Activated naive CD8-positive, alpha-beta T cell (primary cell): ENCODE results near the gene C17orf67.

Experiments
- H3K27ac Mint-ChIP-seq: one replicate; pipeline ENCODE4 v1.8.0; 2021; ENCODE audit warnings: mixed read lengths
- H3K27me3 Mint-ChIP-seq: one replicate; pipeline ENCODE4 v1.8.0; 2021; ENCODE audit warnings: mixed read lengths
- H3K36me3 Mint-ChIP-seq: one replicate; pipeline ENCODE4 v1.8.0; 2021; ENCODE audit warnings: mixed read lengths
- H3K4me1 Mint-ChIP-seq: one replicate; pipeline ENCODE4 v1.8.0; 2021; ENCODE audit warnings: low read depth, mixed read lengths
- H3K4me3 Mint-ChIP-seq: one replicate; pipeline ENCODE4 v1.8.0; 2021; ENCODE audit warnings: mild to moderate bottlenecking, mixed read lengths
- H3K9me3 Mint-ChIP-seq: one replicate; pipeline ENCODE4 v1.8.0; 2021; ENCODE audit warnings: low read depth, mixed read lengths

C17orf67 gene

DNA sequence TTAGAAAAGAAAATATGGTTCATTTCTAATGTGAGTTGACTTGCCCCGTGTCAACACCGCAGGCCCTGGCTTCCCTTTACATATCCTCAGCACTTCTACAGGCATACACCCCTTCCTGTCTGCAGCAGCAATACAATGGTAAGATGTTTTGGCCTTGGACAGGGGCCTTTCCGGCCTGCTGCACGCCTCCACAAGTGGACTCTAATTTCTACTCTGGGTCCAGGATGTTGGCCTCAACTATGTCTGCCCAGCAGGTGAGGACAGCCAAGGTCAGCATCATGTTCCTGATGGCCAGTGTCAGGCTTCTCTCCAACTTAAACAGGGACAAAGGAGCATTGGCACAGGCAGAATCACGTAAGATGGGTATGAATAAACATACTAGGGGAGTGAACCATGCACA lies 11.0 kb downstream of the C17orf67 start:
- no peak overlapping the region for H3K4me3 Mint-ChIP-seq
- no peaks in the 10 kb centered on the region for H3K27me3 Mint-ChIP-seq
- no peaks in the 10 kb centered on the region for H3K9me3 Mint-ChIP-seq
- H3K4me1 Mint-ChIP-seq = peaks cover 8% of the 10 kb centered on the region
- H3K27ac Mint-ChIP-seq = no peak overlapping the region
- no peaks in the 10 kb centered on the region for H3K36me3 Mint-ChIP-seq

DNA sequence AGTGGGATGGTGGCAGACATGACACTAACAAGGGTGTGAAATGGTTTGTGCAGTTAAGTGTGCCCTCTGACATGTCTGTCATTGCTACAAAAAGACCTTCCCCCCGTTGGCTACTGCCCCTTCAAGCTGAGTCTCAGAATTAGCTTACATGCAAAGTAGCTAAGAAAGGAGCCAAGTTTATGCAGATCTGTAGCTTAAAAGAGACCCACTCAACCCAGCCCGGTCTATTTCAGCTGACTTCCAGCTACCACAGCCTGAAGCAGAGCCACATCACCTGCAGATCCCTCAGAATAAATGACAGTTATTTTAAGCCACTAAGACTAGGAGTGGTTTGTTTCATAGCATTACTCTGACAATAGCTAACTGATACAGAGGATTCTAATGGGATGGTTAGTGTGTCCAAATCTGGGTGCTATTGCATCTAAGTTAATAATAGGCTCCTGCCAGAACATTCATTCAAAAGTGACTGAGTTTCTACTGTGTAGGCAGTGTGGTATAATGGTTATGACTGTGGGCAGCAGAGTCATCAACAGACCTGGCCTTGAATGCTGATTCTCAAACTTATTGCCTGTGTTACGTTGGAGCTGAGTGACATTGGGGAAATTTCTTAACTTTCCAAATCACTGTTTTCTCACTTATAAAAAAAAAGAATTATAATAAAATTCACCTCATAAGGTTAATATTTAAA lies 11.7 kb downstream of the C17orf67 start:
- H3K9me3 Mint-ChIP-seq = no peaks in the 10 kb centered on the region
- H3K4me3 Mint-ChIP-seq = no peak overlapping the region
- no peaks in the 10 kb centered on the region for H3K27me3 Mint-ChIP-seq
- H3K27ac Mint-ChIP-seq = no peak overlapping the region
- H3K36me3 Mint-ChIP-seq = no peaks in the 10 kb centered on the region
- H3K4me1 Mint-ChIP-seq = peaks cover 8% of the 10 kb centered on the region

DNA sequence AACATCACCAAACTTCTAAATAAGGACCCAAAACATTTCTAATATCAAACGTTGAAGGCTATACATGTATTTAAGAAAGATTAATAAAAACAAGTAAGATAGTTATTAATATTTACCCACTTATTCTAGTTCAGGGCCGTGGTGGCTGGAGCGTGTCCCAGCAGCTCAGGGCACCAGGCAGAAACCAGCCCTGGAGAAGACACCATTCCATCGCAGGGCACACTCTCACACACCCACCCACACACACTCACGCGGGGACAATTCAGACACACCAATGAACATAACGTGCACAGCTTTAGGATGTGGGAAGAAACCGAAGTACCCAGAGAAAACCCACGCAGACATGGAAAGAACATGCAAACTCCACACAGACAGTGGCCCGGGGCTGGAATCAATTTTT lies 13.5 kb downstream of the C17orf67 start:
- Mint-ChIP-seq H3K4me3 (no peak overlapping the region), H3K27me3 (no peaks in the 10 kb centered on the region), H3K4me1 (peaks cover 8% of the 10 kb centered on the region), H3K27ac (no peak overlapping the region), H3K9me3 (no peaks in the 10 kb centered on the region), H3K36me3 (no peaks in the 10 kb centered on the region)

DNA sequence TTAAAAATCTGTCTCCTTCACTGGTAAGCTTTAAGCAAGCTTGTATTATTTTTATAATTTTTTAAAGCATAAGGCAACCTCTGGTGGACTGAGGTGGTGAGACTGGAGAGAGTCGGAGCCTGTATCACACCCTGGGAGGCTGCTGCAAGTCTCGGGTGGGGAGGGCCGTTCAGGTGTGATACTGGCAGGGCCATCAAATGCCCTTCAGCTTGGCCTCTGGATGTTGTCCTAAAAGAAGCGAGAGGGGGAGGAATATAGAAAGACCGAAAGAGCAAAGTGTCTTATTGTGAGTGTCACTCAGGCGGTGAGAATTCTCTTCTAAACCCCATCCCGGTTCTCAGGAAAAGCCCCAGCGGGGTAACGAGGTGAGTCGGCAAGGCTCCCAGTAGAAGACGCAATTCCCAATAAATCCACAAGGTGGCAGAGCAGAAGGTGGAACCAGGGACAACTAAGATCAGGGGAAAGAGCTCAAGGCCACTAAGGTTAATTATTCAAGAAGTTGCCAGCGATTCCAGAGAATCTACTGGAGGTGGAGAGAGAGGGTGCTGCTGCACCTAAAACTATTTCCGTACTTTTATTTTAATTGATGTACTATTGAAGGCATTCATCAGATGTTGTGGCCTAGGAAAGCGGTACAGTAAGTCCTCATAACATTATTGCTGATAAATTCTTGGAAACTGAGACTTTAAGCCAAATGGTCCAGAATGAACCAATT lies 14.1 kb downstream of the C17orf67 start:
- no peaks in the 10 kb centered on the region for H3K9me3 Mint-ChIP-seq
- no peak overlapping the region for H3K4me3 Mint-ChIP-seq
- no peaks in the 10 kb centered on the region for H3K36me3 Mint-ChIP-seq
- H3K27me3 Mint-ChIP-seq = no peaks in the 10 kb centered on the region
- peaks cover 8% of the 10 kb centered on the region for H3K4me1 Mint-ChIP-seq
- H3K27ac Mint-ChIP-seq = no peak overlapping the region

DNA sequence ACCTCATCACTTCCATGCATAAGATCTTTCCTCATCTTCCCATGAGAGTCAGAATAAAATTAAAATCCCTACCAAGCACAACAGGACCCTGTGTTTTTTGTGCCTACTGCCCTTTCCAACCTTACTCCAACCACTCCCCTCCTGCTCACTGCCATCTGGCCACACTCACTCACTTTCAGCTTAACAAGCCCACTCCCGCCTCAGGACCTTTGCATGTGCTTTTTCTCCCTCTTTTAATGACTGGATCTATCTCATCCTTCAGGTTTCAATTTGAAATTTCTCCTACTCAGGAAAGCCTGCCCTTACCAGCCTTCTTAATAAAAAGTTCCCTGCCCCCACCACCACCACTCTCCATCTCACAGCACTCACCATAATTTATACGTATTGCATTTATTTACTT lies 14.7 kb downstream of the C17orf67 start:
- no peaks in the 10 kb centered on the region for H3K27me3 Mint-ChIP-seq
- H3K4me1 Mint-ChIP-seq = peaks cover 8% of the 10 kb centered on the region
- H3K4me3 Mint-ChIP-seq = no peak overlapping the region
- H3K36me3 Mint-ChIP-seq = no peaks in the 10 kb centered on the region
- H3K9me3 Mint-ChIP-seq = no peaks in the 10 kb centered on the region
- H3K27ac Mint-ChIP-seq = no peak overlapping the region

DNA sequence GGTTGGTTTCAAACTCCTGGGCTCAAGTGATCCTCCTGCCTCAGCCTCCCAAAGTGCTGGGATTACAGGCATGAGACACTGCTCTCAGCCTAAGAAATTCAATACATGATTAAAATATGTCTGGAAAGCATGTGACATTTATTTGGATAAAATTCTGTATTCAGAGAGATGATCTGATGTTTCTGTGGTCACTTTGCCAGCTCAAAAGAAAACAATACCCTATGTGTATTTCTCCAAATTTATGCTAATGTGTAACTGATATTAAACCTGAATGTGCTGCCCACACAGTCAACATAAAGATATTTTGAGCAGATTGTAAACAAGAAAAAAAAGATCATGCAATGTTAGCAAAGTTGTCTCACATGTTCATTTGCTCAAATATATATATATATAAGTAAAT lies 16.7 kb downstream of the C17orf67 start:
- Mint-ChIP-seq H3K4me3 (no peak overlapping the region), H3K36me3 (peaks cover 2% of the 10 kb centered on the region), H3K9me3 (no peaks in the 10 kb centered on the region), H3K27me3 (peaks cover 2% of the 10 kb centered on the region), H3K4me1 (peaks cover 8% of the 10 kb centered on the region), H3K27ac (no peak overlapping the region)

DNA sequence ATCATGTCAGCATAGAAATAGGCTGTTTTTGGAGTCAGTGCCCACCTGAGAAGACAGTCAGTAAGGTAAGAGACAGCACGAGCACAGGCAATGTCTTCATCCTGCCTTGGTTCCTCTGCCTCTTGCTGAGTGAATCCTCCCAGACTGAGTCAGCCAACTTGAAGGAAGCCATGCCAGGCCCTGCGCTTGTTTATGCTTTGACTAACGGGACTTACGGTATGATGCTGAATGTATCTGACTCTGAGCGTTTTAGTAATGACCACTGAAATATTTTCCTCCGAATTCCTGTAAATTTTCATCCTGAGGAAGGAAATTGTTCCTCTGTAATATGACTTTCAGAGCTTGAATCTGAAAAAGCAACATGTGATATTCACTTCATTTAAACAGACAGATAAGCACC lies 18.0 kb downstream of the C17orf67 start:
- H3K9me3 Mint-ChIP-seq = no peaks in the 10 kb centered on the region
- peaks cover 8% of the 10 kb centered on the region for H3K4me1 Mint-ChIP-seq
- H3K27me3 Mint-ChIP-seq = peaks cover 2% of the 10 kb centered on the region
- H3K27ac Mint-ChIP-seq = no peak overlapping the region
- H3K36me3 Mint-ChIP-seq = peaks cover 7% of the 10 kb centered on the region
- H3K4me3 Mint-ChIP-seq = no peak overlapping the region

DNA sequence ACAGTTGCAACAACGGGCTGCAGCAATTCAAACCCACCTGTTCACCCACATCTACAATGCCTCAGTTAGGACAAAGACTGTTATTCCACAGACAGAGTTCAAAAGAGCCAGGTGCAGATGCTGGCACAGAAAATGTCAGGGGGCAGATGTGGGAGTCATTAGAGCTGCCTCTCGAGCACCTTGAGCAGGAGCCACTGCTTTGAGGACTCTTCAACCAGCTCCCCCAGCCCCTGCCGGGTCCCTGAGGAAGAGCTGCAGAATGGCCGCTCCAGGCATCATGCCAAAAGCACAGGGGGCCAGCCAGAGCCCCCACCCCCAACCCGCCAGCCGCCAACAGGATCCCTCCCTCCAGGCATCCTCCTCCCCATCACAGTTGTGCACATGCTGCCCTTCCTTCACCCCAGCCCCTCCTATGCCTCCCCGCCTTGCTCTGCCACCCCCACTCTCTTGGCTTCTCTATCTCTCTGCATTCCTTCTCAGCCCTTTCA lies 20.8 kb downstream of the C17orf67 start:
- H3K27ac Mint-ChIP-seq = no peak overlapping the region
- H3K36me3 Mint-ChIP-seq = peaks cover 7% of the 10 kb centered on the region
- no peaks in the 10 kb centered on the region for H3K4me1 Mint-ChIP-seq
- H3K27me3 Mint-ChIP-seq = peaks cover 2% of the 10 kb centered on the region
- no peaks in the 10 kb centered on the region for H3K9me3 Mint-ChIP-seq
- H3K4me3 Mint-ChIP-seq = no peak overlapping the region

DNA sequence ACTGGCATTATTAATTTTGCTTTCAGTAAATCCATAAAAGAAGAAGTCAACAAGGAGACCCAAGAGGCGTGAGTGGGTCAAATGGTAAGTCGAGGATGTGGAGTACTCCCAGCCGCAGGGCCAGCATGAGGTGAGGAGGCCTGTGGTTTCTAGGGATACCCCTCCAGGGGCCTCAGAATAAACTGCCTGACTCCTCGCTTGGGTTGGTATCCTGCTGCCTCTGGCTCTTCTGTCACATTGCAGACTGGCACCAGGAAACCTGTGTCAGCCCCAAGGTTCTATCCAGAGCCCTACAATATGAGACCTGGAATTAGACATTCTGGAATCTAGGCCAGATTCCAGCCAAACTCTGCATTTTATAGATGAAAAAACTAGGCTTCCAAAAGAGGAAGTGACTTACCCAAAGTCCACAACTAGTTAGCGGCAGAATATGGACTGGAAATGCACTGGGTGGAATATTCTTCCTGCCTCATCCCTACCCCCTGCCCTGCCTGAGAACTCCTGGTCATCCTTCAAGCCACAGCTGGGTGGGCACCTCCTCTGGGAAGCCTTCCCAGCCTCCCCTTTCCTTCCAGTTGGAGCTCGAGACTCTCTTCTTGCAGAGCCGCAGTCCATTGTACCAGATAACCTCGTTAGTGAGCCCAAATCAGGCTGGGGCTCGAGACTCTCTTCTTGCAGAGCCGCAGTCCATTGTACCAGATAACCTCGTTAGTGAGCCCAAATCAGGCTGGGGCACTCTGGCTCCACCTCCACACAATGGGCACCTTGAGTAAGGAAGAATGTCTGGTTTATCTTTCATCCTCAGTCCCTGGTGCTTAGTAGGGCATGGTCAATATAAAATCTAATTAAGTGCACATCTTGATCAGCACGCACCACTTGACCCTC lies 22.6 kb downstream of the C17orf67 start:
- Mint-ChIP-seq H3K9me3 (no peaks in the 10 kb centered on the region), H3K36me3 (peaks cover 13% of the 10 kb centered on the region), H3K27me3 (peaks cover 2% of the 10 kb centered on the region), H3K4me3 (no peak overlapping the region), H3K4me1 (no peaks in the 10 kb centered on the region), H3K27ac (no peak overlapping the region)

DNA sequence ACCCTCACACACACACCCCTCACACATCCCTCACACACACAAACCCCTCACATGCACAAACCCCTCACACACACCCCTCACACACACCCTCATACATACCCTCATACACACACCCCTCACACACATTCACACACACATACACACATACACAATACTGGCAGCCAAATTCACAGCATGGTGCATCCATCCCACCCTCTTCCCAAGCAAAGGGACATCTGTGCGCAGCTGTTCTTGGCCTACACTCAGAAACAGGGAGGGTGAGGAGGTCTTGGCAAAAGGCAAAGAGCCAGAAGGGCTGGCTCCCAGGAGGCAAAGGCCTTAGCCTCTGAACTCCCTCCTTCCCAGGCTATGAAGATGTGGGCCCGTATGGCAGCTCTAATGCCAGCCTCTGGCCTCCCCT lies 23.4 kb downstream of the C17orf67 start:
- H3K27ac Mint-ChIP-seq = no peak overlapping the region
- peaks cover 2% of the 10 kb centered on the region for H3K27me3 Mint-ChIP-seq
- H3K4me1 Mint-ChIP-seq = no peaks in the 10 kb centered on the region
- no peak overlapping the region for H3K4me3 Mint-ChIP-seq
- H3K36me3 Mint-ChIP-seq = peaks cover 13% of the 10 kb centered on the region
- H3K9me3 Mint-ChIP-seq = no peaks in the 10 kb centered on the region

DNA sequence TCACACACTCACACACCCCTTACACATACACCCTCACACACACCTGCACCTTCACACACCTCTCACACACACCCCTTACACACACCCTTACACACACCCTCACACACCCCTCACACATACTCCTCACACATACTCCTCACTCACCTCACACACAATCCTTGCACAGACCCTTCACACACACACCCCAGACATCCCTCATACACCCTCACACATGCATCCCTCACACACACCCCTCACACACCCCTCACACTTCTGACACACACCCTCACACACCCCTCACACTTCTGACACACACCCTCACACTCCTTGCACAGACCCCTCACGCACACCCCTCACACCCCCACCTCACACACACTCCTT lies 23.9 kb downstream of the C17orf67 start:
- peaks cover 13% of the 10 kb centered on the region for H3K36me3 Mint-ChIP-seq
- no peaks in the 10 kb centered on the region for H3K4me1 Mint-ChIP-seq
- H3K4me3 Mint-ChIP-seq = no peak overlapping the region
- H3K9me3 Mint-ChIP-seq = no peaks in the 10 kb centered on the region
- no peak overlapping the region for H3K27ac Mint-ChIP-seq
- H3K27me3 Mint-ChIP-seq = peaks cover 2% of the 10 kb centered on the region

DNA sequence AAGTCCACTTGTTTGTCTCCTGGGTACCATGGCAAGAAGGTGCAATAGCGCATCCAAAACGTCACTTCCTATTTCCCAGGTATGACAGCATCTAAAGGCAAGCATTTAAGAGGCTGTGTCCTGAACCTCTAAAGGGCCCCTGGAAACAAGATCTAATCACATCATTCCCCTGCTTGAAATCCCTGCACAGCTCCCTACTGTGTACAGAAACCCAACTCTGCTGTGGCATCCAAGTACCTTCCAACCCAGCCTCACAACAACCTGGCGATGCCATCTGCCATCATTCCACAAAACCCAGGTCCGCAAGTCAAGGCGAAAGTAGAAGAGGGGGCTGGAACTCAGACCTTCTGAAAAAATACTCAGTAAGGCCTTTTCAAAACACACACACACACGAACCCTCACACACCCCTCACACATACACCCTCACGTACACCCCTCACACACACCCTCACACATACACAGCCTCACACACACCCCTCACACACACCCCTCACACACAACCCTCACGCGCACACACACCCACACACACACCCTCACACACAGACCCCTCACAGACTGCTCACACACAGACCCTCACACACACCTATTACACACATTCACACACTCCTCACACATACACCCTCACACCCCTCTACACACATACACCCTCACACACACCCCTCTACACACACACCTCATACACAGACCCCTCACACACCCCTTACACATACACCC lies 24.5 kb downstream of the C17orf67 start:
- H3K36me3 Mint-ChIP-seq = peaks cover 13% of the 10 kb centered on the region
- no peak overlapping the region for H3K27ac Mint-ChIP-seq
- H3K9me3 Mint-ChIP-seq = no peaks in the 10 kb centered on the region
- H3K4me3 Mint-ChIP-seq = no peak overlapping the region
- peaks cover 2% of the 10 kb centered on the region for H3K27me3 Mint-ChIP-seq
- no peaks in the 10 kb centered on the region for H3K4me1 Mint-ChIP-seq

DNA sequence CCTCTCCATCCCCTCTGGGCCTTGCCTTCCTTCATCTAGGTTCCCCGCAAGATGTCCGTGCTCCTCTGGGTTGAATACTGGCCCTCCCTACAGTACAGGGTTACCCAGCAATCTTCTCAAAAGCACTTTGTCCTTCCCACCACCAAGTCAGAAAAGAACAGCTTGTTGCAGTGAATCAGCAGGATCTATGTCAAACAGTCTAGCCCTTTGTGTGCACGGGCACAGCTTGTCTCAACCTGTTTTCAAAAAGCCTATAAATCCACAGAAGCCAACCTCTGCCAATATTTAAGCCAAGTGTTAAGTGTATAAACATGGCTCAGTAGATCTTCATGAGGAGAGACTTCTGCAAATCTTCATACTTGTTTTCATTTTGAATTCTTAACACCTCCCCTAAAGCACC lies 25.2 kb downstream of the C17orf67 start:
- no peaks in the 10 kb centered on the region for H3K9me3 Mint-ChIP-seq
- H3K27ac Mint-ChIP-seq = no peak overlapping the region
- H3K4me3 Mint-ChIP-seq = no peak overlapping the region
- peaks cover 13% of the 10 kb centered on the region for H3K36me3 Mint-ChIP-seq
- H3K27me3 Mint-ChIP-seq = peaks cover 2% of the 10 kb centered on the region
- H3K4me1 Mint-ChIP-seq = no peaks in the 10 kb centered on the region

DNA sequence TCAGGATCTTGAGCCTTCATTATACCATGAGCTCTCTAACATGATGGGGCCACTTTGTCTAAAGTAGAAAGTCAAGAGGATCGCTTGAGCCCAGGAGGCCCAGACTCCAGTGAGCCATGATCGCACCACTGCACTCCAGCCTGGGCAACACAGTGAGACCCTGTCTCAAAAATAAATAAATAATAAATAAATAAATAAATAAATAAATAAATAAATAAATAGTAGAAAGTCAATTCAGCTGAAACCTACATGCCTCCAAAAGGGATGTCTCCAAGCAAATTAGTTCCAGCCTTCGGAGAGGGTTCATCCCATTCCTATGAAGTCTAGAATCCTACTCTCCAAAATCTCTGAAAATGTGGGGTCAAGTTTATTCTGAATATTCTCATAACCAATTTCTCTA lies 26.0 kb downstream of the C17orf67 start:
- Mint-ChIP-seq H3K9me3 (no peaks in the 10 kb centered on the region), H3K27me3 (no peaks in the 10 kb centered on the region), H3K4me3 (no peak overlapping the region), H3K27ac (no peak overlapping the region), H3K4me1 (no peaks in the 10 kb centered on the region), H3K36me3 (peaks cover 10% of the 10 kb centered on the region)

DNA sequence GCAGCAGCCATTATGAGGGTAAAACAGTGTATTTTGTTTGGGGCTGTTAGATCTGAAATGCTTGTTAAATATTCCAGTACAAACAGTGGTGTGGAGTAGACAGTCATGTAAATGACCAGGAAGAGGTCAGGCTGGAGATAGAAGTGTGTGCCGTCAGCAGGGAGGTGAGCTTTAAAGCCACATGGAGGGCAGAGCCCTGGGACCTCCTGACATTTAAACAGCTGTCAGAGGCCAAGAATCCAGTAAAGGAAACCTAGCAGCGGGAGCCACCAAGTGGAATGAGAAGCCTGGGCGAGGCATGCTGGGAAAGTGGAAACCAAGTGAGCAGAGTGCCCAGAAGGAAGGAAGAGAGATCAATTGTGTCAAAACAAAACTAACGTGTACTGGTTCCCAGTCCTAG lies 26.8 kb downstream of the C17orf67 start:
- Mint-ChIP-seq H3K36me3 (peaks cover 10% of the 10 kb centered on the region), H3K4me3 (no peak overlapping the region), H3K27ac (no peak overlapping the region), H3K9me3 (no peaks in the 10 kb centered on the region), H3K4me1 (no peaks in the 10 kb centered on the region), H3K27me3 (no peaks in the 10 kb centered on the region)
